ENCODE data around the gene CACNG6.
"Not testable (repeated sequence)": the region's sequence is repeated elsewhere in the genome, so short reads cannot be mapped to it uniquely, and the experiment has no call there.

The CACNG6 gene

GRCh38 chr19:54009440-54009839 lies 18.0 kb downstream of the CACNG6 start:
- DNase-seq, result no peak

DNA sequence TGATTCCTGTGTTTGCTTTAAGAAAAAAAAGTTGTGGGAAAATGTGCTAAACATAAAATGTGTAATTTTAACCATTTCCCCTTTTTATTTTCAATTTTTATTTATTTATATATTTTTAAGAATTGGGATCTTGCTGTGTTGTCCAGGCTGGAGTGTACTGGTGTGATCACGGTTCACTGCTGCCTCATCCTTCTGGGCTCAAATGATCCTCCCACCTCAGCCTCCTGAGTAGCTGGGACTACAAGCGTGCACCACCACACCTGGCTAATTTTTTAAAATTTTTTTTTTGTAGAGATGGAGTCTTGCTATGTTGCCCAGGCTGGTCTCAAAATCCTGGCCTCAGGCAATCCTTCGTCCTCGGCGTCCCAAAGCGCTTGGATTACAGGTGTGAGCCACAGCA lies 19.0 kb downstream of the CACNG6 start:
- DNase-seq, result no peak

DNA sequence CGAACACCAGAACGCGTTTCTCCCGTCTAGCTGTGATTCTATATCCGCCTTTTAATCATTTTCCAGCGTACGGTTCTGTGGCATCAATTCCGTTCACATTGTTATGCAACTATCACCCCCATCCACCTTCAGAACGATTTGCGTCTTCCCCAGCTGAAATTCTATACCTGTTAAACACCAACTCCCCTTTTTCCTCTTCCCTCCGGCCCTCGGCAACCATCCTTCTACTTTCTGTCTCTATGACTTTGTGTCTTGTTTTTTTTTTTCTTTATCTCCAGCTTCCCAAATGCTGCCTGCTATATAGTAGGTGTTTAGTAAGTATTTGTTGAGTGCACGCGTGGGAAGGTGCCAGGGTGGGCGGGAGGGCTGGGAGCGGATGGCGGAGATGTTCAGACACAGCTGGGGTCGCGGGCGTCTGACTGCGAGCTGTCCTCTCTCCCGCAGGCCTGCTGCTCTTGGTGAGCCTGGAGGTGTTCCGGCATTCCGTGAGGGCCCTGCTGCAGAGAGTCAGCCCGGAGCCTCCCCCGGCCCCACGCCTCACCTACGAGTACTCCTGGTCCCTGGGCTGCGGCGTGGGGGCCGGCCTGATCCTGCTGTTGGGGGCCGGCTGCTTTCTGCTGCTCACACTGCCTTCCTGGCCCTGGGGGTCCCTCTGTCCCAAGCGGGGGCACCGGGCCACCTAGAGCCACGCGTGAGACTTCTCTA lies 20.2 kb downstream of the CACNG6 start:
- DNase-seq, result no peak

- no peak for DNase-seq
Observed at GRCh38 chr19:54013866-54014265, 22.4 kb downstream of the CACNG6 start.

DNA sequence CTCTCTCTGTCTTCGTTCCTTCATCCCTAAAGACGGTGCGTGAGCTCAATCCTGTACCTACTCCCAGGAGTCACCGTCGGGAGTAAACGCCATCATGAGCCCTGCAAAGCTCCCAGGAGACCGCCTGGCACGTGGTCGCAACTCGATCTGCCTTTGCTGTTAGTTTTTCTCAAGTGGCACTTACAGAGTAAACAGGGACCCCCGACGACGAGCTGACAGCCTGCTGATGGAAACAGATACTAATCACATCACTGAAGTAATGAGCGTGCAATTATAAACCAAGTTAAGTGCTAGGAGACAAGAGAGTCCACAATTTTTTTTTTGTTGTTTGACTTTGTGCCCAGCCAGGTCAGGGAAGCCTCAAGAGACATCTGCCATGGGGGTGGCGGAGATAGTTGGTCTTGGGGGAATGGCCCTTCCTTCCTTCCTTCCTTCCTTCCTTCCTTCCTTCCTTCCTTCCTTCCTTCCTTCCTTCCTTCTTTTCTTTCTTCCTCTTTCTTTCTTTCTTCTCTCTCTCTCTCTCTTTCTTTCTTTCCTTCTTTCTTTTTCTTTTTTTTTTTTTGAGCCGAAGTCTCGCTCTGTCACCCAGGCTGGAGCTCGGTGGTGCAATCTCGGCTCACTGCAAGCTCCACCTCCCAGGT lies 23.6 kb downstream of the CACNG6 start:
- DNase-seq, result no peak

GRCh38 chr19:54017261-54017660 lies 25.8 kb downstream of the CACNG6 start:
- DNase-seq, result no peak

DNA sequence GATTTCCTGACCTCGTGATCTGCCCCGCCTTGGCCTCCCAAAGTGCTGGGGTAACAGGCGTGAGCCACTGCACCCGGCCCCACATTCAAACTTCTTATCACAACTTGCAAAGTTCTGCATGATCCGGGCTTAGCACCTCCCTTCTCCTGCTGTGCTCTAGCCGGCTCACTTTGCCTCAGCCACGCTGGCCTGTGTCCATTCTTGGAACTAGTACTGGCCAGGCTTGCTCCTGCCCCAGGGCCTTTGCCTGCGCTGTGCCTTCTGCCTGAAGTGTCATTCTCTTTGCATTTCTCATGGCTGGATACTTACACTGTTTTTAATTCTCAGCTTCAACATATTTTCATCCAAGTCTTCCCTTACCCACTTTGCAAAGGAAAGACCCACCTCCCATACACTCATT lies 29.9 kb downstream of the CACNG6 start:
- no peak for DNase-seq

- no peak for DNase-seq
Observed at GRCh38 chr19:54021932-54022331, 30.5 kb downstream of the CACNG6 start.

GRCh38 chr19:54023191-54023590 lies 31.8 kb downstream of the CACNG6 start:
- no peak for DNase-seq

- DNase-seq, result no peak
Observed at GRCh38 chr19:54024660-54025059, 33.2 kb downstream of the CACNG6 start.

GRCh38 chr19:54026656-54027055 lies 35.2 kb downstream of the CACNG6 start:
- DNase-seq, result no peak

DNA sequence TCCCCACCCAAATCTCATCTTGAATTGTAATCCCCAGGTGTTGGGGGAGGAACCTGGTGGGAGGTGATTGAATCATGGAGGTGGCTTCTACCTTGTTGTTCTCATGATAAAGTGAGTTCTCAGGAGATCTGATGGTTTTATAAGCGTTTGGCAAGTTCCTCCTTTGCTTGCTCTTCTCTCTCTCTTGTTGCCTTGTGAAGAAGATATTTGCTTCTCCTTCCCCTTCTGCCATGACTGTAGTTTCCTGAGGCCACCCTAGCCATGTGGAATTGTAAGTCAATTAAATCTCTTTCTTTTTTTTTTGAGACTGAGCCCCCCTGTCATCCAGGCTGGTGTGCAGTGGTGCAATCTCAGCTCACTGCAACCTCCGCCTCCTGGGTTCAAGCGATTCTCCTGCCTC lies 37.9 kb downstream of the CACNG6 start:
- DNase-seq, result no peak

- peak; percentile 10 for DNase-seq
Observed at GRCh38 chr19:54029930-54030490, 38.6 kb downstream of the CACNG6 start.

GRCh38 chr19:54030895-54031586 lies 39.6 kb downstream of the CACNG6 start:
- DNase-seq, result no peak

GRCh38 chr19:54035215-54036178 lies 44.1 kb downstream of the CACNG6 start:
- DNase-seq, result no peak

DNA sequence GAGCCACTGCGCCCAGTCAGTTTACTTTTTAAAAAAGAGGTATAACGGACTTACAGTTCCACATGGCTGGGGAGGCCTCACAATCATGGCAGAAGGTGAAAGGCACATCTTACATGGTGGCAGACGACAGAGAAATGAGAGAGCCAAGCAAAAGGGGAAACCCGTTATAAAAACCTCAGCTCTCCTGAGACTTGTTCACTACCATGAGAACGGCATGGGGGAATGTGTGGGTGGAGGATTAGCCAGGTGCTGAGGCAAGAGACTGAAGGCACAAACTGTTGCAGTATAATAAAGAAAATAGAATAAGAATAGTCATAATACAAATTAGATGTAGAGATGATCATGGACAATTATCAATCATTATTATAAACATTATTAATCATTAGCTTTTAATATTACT lies 45.1 kb downstream of the CACNG6 start:
- DNase-seq, result not testable (repeated sequence)

- no peak for DNase-seq
Observed at GRCh38 chr19:54040003-54040402, 48.6 kb downstream of the CACNG6 start.

DNA sequence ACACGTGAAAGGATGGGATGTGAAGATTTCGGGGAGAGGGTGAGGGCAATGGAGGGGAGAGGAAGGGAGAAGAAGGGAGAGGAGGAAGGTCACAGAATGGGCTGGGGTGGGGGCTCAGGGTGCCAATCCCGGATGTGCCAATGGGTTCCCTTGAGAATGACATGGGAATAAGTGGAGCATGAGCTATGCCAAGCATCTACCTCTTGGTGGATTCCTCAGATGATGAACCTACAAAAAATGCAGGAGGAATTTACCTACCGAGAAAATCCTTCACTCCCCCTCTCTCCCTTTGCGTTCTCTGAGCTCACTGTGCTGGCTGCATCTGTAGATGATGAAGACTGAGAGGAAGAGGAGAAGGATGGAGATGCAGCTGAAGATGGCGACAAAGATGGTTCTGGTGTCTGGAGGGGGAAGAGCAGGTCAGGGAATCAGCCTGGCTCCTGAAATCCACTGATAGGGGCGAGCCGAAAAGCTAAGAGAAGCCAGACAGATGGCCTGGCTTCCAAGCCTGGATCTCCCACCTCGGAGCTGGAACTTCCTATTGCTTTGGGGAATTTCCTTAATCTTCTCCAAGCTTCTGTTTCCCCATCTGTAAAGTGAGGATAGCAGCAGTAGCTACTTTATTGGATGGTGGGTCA lies 50.7 kb downstream of the CACNG6 start:
- DNase-seq, result no peak

- no peak for DNase-seq
Observed at GRCh38 chr19:54042989-54043388, 51.6 kb downstream of the CACNG6 start.

- DNase-seq, result no peak
Observed at GRCh38 chr19:54045771-54046170, 54.3 kb downstream of the CACNG6 start.

GRCh38 chr19:54047616-54048015 lies 56.2 kb downstream of the CACNG6 start:
- no peak for DNase-seq
